Subcutaneous adipose tissue (tissue), 4 donors: ENCODE results near the gene PDP2. TPM values are rescaled to one million over a fixed set of nuclear protein-coding genes. Genes with fewer than 3 reads are reported as not detected.

Experiments used
- total RNA-seq, 4 donors: library from RNA; depleted of rRNA; stranded (reverse); fragments of >200 nt; gene quantifications; one replicate each; pipeline ENCODE4 v1.1.0, GENCODE V29; 2016
- TF ChIP-seq, protein P1 (sequence below): fragments of 450-650 bp; IDR thresholded peaks from one replicate; pipeline ENCODE4 v1.5.1; 2016; ENCODE audit warnings: low read depth, mild to moderate bottlenecking, control low read depth, antibody characterized with exemption, moderate library complexity

PDP2 gene
- total RNA-seq, 4 donors from 2014 or later: 16.5 to 43.3 (median 31.1) TPM

DNA sequence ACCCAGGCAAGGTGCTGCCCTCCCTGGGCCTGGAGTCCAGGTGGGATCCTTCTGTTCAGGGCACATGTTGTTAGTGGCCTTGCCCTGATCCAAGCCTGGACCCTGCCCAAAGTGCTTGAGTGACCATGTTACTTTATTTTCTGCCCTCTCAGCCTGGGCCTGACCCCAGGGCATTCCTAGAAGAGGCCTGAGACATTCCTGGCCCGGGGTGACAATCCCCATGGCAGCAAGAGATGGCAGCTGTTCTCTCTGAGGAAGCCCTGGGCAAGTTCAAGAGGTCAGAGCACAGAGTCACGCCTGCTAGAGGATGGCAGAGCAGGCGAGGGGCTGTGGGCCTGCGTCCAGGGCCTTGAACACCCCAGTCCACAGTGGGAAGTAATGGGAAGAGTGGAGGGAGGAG, 33.4 kb downstream of the PDP2 start:
- TF ChIP-seq, protein P1, sequence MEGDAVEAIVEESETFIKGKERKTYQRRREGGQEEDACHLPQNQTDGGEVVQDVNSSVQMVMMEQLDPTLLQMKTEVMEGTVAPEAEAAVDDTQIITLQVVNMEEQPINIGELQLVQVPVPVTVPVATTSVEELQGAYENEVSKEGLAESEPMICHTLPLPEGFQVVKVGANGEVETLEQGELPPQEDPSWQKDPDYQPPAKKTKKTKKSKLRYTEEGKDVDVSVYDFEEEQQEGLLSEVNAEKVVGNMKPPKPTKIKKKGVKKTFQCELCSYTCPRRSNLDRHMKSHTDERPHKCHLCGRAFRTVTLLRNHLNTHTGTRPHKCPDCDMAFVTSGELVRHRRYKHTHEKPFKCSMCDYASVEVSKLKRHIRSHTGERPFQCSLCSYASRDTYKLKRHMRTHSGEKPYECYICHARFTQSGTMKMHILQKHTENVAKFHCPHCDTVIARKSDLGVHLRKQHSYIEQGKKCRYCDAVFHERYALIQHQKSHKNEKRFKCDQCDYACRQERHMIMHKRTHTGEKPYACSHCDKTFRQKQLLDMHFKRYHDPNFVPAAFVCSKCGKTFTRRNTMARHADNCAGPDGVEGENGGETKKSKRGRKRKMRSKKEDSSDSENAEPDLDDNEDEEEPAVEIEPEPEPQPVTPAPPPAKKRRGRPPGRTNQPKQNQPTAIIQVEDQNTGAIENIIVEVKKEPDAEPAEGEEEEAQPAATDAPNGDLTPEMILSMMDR: no peak

DNA sequence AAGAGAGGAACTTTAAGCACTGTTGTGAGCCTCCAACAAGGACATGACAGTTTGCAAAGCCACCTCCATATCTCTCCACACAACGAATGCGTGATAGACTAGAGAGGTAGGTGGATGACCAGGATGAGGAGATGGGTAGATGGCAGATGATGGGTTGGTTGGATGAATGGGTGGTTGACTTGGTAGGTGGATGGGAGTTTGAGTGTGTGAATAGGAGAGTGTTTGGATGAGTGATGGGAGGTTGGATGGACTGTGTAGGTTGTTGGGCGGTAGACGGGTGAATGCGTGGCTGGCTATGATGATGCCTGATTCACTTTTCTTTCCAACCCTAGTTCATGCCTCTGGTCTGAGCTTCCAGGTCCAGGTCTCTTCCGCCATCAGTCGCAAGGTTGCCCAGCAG, 34.2 kb downstream of the PDP2 start:
- TF ChIP-seq, protein P1: no peak

DNA sequence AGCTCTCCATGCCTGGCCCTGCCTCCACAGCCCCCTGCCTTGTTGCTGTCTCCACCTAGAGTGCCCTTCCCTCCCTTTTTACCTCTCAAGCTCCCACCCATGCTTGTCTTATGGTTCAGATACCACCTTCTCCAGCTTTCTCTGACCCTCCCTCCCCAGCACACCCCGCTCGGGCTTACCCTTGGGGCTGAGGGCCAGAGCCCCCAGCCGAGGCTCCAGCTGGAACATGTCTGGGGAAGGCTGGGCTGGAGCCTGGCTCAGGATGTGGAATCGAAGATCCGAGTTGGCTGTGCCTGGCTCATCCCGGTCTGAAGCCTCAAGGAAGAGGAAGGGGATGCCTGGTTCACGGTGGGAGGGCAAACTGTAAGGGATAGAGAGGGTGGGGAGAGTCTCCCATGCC, 34.7 kb downstream of the PDP2 start:
- TF ChIP-seq, protein P1: no peak

DNA sequence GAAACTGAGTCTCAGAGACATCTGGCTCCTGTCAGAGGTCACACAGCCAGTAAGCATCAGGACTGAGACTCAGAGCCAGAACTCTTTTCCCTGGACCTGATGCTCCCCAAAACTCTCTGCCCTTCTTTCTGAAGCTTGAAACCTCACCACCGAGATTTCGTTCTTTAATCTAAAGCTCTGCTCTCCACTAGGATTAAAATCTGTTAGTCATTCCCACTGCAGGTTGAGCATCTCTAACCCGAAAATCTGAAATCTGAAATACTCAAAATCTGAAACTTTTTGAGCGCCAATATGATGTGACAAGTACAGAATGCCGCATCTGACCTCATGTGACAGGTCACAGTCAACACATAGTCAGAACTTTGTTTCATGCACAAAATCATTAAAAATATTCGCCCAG, 36.2 kb downstream of the PDP2 start:
- TF ChIP-seq, protein P1: no peak

DNA sequence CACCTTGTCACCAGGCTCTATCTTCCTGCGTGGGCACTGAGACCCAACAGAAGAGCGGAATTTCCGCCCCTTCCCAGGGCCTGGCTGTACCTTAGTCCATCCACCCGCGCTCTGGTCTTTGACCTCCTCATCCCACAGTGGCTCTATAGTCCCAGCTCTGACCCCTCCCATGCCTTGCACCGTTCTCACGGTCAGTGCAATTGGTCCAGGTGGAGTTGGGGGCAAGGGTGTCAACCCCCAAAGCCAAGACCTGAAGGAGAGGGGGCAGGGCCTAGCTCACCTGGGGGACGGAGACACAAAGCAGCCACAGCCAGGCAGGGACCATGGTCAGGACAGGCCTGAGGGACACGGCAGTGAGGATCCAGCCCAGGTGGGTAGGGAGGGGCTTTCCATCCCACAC, 37.4 kb downstream of the PDP2 start:
- TF ChIP-seq, protein P1: no peak

DNA sequence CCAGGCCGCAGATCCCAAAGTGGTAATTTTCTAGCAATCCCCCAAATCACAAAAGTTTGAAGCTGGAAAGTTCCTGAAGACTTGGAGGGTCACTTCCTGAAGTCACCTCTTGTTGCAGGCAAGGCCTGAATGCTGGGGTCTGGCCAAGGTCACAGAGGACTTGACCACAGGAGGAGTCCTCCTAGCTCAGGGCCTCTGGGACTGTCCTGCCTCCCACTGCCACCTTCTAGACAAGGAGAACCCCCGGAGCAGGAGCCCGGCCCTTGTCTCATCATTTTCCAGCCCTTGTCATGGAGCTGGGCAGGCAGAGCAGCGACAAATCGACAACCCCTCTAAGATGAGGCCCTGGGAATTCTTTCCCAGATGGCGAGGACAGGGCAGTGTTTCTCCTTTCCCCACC, 38.0 kb downstream of the PDP2 start:
- TF ChIP-seq, protein P1: no peak

DNA sequence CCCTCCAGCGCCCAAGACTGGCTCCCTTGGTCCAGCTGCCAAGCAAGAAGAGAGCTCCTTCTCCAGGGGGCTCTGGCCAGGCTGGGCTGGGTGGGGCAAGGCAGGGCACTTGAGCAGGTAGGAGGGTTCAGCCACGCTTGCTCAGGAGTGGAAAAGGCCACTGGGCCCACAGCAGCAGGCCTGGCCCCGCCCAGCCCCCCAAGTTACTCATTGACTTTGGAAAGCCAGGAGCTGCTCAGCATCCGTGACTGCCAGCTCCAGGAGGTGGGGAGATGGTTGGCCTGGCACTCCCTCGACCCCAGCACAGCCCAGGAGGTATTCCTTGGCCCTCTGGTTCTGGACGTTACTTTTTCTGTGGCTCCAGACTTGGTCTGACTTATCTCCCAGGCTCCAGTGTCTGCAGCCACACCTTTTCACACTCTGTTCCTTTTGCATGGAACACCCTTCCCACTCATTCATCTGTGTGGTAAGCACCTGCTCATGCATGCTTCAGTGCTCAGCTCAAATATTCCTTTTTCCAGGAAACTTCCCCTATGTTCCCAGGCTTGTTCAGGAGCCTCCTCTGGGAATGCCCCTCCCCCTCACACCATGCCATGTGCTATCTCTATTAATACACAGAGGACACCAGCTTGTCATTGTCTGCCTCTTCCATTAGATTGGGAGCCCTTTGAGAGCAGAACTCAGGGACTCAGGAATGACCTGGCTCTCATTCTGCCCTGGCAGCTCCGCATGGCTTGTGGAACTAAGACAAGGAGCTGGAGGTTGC, 38.7 kb downstream of the PDP2 start, which contains the start of gene CDH16:
TSS of gene CDH16 (minus strand) at position 83 of the 766 bp plus-strand sequence. CDS start 820 bp downstream, outside the sequence.
- TF ChIP-seq, protein P1: no peak
